HEK293T (cell line): ENCODE results near the gene RLBP1.

Source experiments
- CTCF ChIA-PET: fragments of 350-600 bp; formaldehyde crosslinking; extraction: SDS; loops from one replicate; lab custom pipeline; 2021; ENCODE audit warnings: antibody characterized with exemption, inconsistent platforms; lab: Yijun Ruan, JAX
- POLR2A ChIA-PET: fragments of 350-600 bp; formaldehyde crosslinking; extraction: SDS; loops from one replicate; lab custom pipeline; 2020; ENCODE audit warnings: antibody characterized with exemption, inconsistent platforms; lab: Yijun Ruan, JAX
- DNase-seq: peaks from one replicate; pipeline ENCODE4 v3.0.0; 2012; ENCODE audit warnings: mixed read lengths; ENCODE audit errors: extremely low spot score
- ARNT ChIP-seq: fragments of 450-650 bp; IDR thresholded peaks from 2 replicates; pipeline ENCODE4 v1.6.1; 2017; ENCODE audit warnings: mild to moderate bottlenecking
- BHLHE40 ChIP-seq: fragments of 450-650 bp; IDR thresholded peaks from 2 replicates; pipeline ENCODE4 v1.6.1; 2016; ENCODE audit warnings: mild to moderate bottlenecking, moderate library complexity, borderline replicate concordance
- CTBP1 ChIP-seq: fragments of 450-650 bp; IDR thresholded peaks from 2 replicates; pipeline ENCODE4 v1.6.1; 2016; ENCODE audit warnings: borderline replicate concordance
- ELF4 ChIP-seq: fragments of 450-650 bp; IDR thresholded peaks from 2 replicates; pipeline ENCODE4 v1.6.1; 2017; ENCODE audit warnings: antibody characterized with exemption
- FOXA1 ChIP-seq: fragments of 450-650 bp; IDR thresholded peaks from 2 replicates; pipeline ENCODE4 v1.6.1; 2016; ENCODE audit warnings: mild to moderate bottlenecking
- FOXK2 ChIP-seq: fragments of 450-650 bp; IDR thresholded peaks from 2 replicates; pipeline ENCODE4 v1.6.1; 2016; ENCODE audit warnings: mild to moderate bottlenecking
- FOXM1 ChIP-seq: fragments of 450-650 bp; IDR thresholded peaks from 2 replicates; pipeline ENCODE4 v1.6.1; 2017; ENCODE audit warnings: mild to moderate bottlenecking, borderline replicate concordance
- HDGF ChIP-seq: fragments of 450-650 bp; IDR thresholded peaks from 2 replicates; pipeline ENCODE4 v1.6.1; 2017; ENCODE audit warnings: antibody characterized with exemption, borderline replicate concordance
- L3MBTL2 ChIP-seq: fragments of 450-650 bp; conservative IDR thresholded peaks from 2 replicates; pipeline ENCODE4 v1.6.1; 2016; ENCODE audit warnings: mild to moderate bottlenecking
- LEF1 ChIP-seq: fragments of 450-650 bp; IDR thresholded peaks from 2 replicates; pipeline ENCODE4 v1.6.1; 2017; ENCODE audit warnings: mild to moderate bottlenecking, borderline replicate concordance
- NFRKB ChIP-seq: fragments of 450-650 bp; IDR thresholded peaks from 2 replicates; pipeline ENCODE4 v1.6.1; 2016; ENCODE audit warnings: mild to moderate bottlenecking, moderate library complexity
- SP1 ChIP-seq: fragments of 450-650 bp; IDR thresholded peaks from 2 replicates; pipeline ENCODE4 v1.6.1; 2017
- SUZ12 ChIP-seq: fragments of 450-650 bp; IDR thresholded peaks from 2 replicates; pipeline ENCODE4 v1.6.1; 2016; ENCODE audit warnings: mild to moderate bottlenecking
- TARDBP ChIP-seq: fragments of 450-650 bp; IDR thresholded peaks from 2 replicates; pipeline ENCODE4 v1.6.1; 2016
- ZNF384 ChIP-seq: fragments of 450-650 bp; IDR thresholded peaks from 2 replicates; pipeline ENCODE4 v1.6.1; 2016
- TF ChIP-seq, protein P1 (sequence below): fragments of 450-650 bp; IDR thresholded peaks from 2 replicates; pipeline ENCODE4 v1.6.1; 2016

The RLBP1 gene

DNA sequence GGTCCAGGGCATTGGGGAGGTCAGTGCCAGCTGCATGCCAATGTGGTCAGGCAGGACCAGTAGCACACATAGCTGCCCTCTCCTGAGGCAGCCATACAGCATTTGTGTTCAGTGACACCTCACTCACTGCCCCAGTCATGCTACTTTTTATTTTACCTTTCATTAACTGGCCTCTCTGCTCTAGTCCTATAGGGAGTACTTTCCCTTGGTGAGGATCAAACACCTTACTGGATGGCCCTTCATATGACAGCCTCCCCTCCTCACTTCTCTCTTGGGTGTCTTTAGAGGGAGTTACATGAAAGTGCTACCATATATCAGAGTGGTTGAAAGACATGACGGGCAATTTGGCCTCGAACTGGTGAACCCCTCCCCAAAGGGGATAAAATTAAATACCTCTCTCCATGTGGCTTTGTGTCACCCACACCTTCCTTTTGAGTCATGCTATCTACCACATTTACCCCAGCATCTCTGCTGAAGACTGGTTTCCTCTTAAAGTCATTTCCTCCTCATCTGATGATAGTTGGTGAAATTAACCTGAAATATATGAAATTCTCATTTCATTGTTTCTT is 17.6 kb downstream of the RLBP1 start:
- no peak for DNase-seq
- TF ChIP-seq LEF1 (no peak), SP1 (no peak), BHLHE40 (no peak), ELF4 (no peak), HDGF (no peak), NFRKB (no peak), SUZ12 (no peak), FOXM1 (no peak), TARDBP (no peak), FOXK2 (no peak)
- TF ChIP-seq, protein P1, sequence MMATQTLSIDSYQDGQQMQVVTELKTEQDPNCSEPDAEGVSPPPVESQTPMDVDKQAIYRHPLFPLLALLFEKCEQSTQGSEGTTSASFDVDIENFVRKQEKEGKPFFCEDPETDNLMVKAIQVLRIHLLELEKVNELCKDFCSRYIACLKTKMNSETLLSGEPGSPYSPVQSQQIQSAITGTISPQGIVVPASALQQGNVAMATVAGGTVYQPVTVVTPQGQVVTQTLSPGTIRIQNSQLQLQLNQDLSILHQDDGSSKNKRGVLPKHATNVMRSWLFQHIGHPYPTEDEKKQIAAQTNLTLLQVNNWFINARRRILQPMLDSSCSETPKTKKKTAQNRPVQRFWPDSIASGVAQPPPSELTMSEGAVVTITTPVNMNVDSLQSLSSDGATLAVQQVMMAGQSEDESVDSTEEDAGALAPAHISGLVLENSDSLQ, result no peak
- ChIA-PET POLR2A (no interaction called here), CTCF (no interaction called here)

DNA sequence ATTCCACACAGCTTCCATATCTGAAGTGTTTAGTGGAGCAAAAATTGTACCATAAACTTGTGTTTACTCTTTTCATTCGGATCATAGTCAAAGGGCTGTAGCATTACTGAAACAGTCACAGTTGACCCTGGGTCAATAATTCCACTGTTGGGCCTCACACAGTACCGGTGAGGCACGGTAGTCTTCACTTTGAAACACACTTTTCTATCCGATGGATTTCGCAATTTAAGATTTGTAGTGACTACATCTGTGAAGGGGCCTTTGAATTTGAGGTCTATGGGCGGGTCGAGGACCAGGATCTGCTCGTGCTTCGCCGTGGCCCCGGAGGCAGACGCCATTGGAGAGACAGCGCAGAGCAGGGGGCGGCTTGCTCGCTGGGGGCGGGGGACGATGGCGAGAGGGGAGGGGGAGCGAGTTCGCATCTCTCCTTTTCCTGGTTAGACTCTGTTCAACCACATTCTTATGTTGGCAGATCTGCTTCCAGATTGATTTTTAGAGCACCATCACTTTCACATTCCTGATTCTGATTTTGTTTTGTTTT is 19.8 kb downstream of the RLBP1 start:
- POLR2A ChIA-PET, result no interaction called here
- CTCF ChIA-PET, result no interaction called here

DNA sequence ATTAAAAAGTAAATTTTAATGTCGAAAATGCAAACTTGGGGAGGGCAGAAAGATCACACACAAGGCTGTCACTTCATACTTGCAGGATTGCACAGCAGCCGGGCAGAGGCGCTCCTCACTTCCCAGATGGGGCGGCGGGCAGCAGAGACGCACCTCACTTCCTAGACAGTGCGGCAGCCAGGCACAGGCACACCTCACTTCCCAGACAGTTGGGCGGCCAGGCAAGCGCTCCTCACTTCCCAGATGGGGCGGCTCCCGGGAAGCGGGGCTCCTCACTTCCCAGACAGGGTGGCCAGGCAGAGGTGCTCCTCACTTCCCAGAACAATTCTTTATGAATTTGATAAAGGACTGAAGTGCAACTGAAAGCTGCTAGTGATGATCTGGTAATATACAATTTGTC is 21.2 kb downstream of the RLBP1 start:
- no peak for DNase-seq
- TF ChIP-seq ELF4 (no peak), BHLHE40 (no peak), CTBP1 (no peak), NFRKB (no peak), FOXM1 (no peak), L3MBTL2 (no peak), FOXA1 (no peak), FOXK2 (no peak), SP1 (no peak), ARNT (no peak), SUZ12 (no peak), HDGF (no peak), LEF1 (no peak), ZNF384 (no peak), TARDBP (no peak)
- TF ChIP-seq, protein P1, result no peak
- ChIA-PET POLR2A (no interaction called here), CTCF (interaction anchor here (0.6 to 1.6 kb wide), 2 partner anchors 29 to 545 kb away, joined by 3 to 4 read pairs; no protein-coding TSS in a partner anchor)

More for the DNA sequence above, 19.8 kb downstream of the RLBP1 start:
- no peak for DNase-seq
- no peak for TF ChIP-seq BHLHE40
- TF ChIP-seq, protein P1, result no peak
- no peak for TF ChIP-seq HDGF
- TF ChIP-seq SP1, result no peak
- TF ChIP-seq L3MBTL2, result no peak
- no peak for TF ChIP-seq CTBP1
- TF ChIP-seq FOXA1, result no peak
- no peak for TF ChIP-seq ELF4
- no peak for TF ChIP-seq TARDBP
- no peak for TF ChIP-seq SUZ12
- no peak for TF ChIP-seq ZNF384
- no peak for TF ChIP-seq FOXK2
- no peak for TF ChIP-seq FOXM1
- TF ChIP-seq ARNT, result no peak

DNA sequence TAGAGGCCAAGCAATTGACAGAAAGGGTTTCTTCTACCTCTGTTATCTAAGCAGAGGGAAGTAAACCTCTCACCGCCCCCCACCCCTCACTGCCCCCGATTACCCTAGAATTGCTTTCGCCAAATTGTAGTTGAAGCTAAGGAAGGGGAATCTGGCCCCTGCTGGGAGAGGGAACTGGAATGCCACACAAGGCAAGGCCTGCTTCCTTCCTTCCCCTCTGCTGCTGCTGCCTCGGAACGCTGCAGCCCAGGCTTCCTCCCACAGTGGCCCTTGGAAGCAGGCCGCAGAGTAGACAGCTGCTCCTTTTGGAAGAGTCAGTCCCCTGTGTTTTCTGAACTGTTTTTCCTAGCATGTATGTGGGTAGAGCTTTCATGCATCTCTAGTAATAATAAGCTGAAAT is 21.6 kb downstream of the RLBP1 start:
- TF ChIP-seq TARDBP (no peak), SUZ12 (no peak), NFRKB (no peak), L3MBTL2 (no peak), ELF4 (no peak), HDGF (no peak), BHLHE40 (no peak), ARNT (no peak)
- TF ChIP-seq, protein P1, result no peak
- DNase-seq, result no peak
- ChIA-PET POLR2A (no interaction called here), CTCF (interaction anchor here (0.6 to 1.6 kb wide), 3 partner anchors 22 to 545 kb away, joined by 3 to 4 read pairs (median 3); no protein-coding TSS in a partner anchor)

DNA sequence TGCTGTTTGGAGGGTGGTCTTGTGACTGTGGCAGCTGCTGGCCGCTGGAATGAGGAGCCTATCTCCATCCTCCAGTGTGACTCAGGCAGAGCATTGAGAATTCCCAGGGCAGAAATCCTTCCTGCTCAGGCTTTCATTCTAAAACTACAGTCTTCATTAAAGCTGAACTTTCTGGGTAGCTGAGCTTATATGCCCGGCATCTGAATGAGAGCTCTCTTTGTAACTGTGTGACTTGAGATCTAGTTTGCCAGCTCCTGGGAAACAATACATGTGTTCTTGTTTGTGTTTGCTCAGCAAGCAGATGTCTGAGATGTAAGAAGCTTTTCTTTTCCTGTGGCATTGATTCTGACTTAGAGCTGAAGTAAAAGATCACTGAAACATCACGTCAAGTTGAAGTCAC is 22.4 kb downstream of the RLBP1 start:
- TF ChIP-seq BHLHE40 (no peak), TARDBP (no peak)
- POLR2A ChIA-PET, result no interaction called here
- no peak for DNase-seq
- CTCF ChIA-PET, result interaction anchor here (0.8 to 2.5 kb wide), 3 partner anchors 8 to 28 kb away, joined by 3 to 13 read pairs (median 4); no protein-coding TSS in a partner anchor

DNA sequence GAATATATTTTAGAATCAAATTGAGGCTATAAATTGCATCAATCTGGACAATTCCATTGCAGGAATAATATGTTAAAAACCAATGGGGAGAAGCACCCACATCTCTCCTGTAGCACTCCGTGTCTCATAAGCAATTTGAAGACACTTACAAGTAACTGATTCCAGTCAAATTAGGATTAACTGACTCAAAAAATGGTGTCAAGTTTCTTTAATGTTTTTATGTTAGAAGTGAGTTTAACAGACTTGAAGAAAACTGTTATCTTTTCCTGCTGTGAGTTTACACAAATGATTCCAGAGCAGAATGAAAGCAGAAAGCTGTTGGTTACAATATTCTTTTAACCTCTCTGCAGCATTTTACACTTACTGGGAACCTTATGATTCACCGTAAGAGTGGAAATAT is 23.2 kb downstream of the RLBP1 start:
- CTCF ChIA-PET, result interaction anchor here (1.0 to 2.5 kb wide), 2 partner anchors 9 to 11 kb away, joined by 3 to 13 read pairs; no protein-coding TSS in a partner anchor
- TF ChIP-seq SP1, result no peak
- TF ChIP-seq FOXM1, result no peak
- TF ChIP-seq FOXA1, result no peak
- no peak for TF ChIP-seq LEF1
- TF ChIP-seq FOXK2, result no peak
- TF ChIP-seq ELF4, result no peak
- no peak for TF ChIP-seq ZNF384
- TF ChIP-seq ARNT, result no peak
- no peak for TF ChIP-seq NFRKB
- no peak for TF ChIP-seq BHLHE40
- TF ChIP-seq, protein P1, result no peak
- no peak for DNase-seq
- POLR2A ChIA-PET, result no interaction called here
